Sigmoid colon (tissue), 7 donors: ENCODE results near the gene OSER1. TPM values are rescaled to one million over a fixed set of nuclear protein-coding genes. Genes with fewer than 3 reads are reported as not detected.

ENCODE experiments used
- DNase-seq: peaks from one replicate; pipeline ENCODE4 v3.0.0-alpha.2; 2019
- H3K27ac ChIP-seq, 4 donors: fragments of 200-600 bp; sonication (generic); one replicate each; pipeline ENCODE4 v1.5.1; 2016 to 2019; ENCODE audit warnings: mild to moderate bottlenecking in 1 of 4
- H3K27me3 ChIP-seq, 3 donors: fragments of 200-600 bp; sonication (generic); one replicate each; pipeline ENCODE4 v1.5.1; 2019; ENCODE audit warnings: mild to moderate bottlenecking in 1 of 3
- H3K36me3 ChIP-seq, 4 donors: fragments of 200-600 bp; sonication (generic); one replicate each; pipeline ENCODE4 v1.5.1; 2016 to 2019
- H3K4me1 ChIP-seq, 4 donors: fragments of 200-600 bp; sonication (generic); one replicate each; pipeline ENCODE4 v1.5.1; 2017 to 2019
- H3K4me3 ChIP-seq, 4 donors: fragments of 200-600 bp; sonication (generic); one replicate each; pipeline ENCODE4 v1.5.1; 2017 to 2019; ENCODE audit warnings: mild to moderate bottlenecking in 2 of 4, moderate library complexity in 1 of 4
- H3K9me3 ChIP-seq, 4 donors: fragments of 200-600 bp in 3 of 4; sonication (generic) in 3 of 4; one replicate each; pipeline versions ENCODE4 v1.5.1 to v1.6.1; 2013 to 2019
- CTCF ChIP-seq, 4 experiments: fragments of 450-650 bp in 3 of 4; fragments of 200-600 bp in 1 of 4; IDR thresholded peaks; one replicate each; pipeline ENCODE4 v1.5.1; 2016 to 2019; ENCODE audit warnings: antibody characterized with exemption in 4 of 4, mild to moderate bottlenecking in 3 of 4, moderate library complexity in 2 of 4
- EP300 ChIP-seq, 4 donors: sonication (generic); formaldehyde crosslinking; IDR thresholded peaks; one replicate each; pipeline ENCODE4 v1.6.1; 2017; ENCODE audit warnings: antibody characterized with exemption in 4 of 4
- POLR2A ChIP-seq, 2 donors: fragments of 450-650 bp; IDR thresholded peaks; one replicate each; pipeline ENCODE4 v1.6.1; 2016; ENCODE audit warnings: antibody characterized with exemption in 2 of 2, mild to moderate bottlenecking in 2 of 2, moderate library complexity in 2 of 2
- POLR2AphosphoS5 ChIP-seq, 4 donors: sonication (generic); formaldehyde crosslinking; IDR thresholded peaks; one replicate each; pipeline ENCODE4 v1.6.1; 2017; ENCODE audit warnings: antibody characterized with exemption in 4 of 4
- WGBS, 2 donors: extraction: QIAGEN DNeasy Blood & Tissue Kit; methylation state at CpG; one replicate each; pipeline ENCODE4 v1.1.7; 2013; 5-methylcytosine and 5-hydroxymethylcytosine counted together
- intact Hi-C: fragments of 100-400 bp; cut with DNase I; formaldehyde crosslinking; loops from one replicate; pipeline ENCODE4 v1.15.1; 2023
- polyA plus RNA-seq, 3 donors: library from polyadenylated mRNA; stranded (reverse); fragments of 200-250 nt; gene quantifications; one replicate each; pipeline ENCODE4 v1.2.3, GENCODE V29; 2013
- total RNA-seq, 4 donors: library from RNA; depleted of rRNA; stranded (reverse); fragments of >200 nt; gene quantifications; one replicate each; pipeline ENCODE4 v1.1.0, GENCODE V29; 2016
- donor health status: healthy with polysubstance abuse.
- donor health status: Bipolar disorder and iron deficiency.
- donor health status: healthy.

The OSER1 gene
- total and polyA plus RNA-seq, 7 donors: 28.5 to 90.5 (median 47.4) TPM

GRCh38 chr20:44203161-44203560 is 7.4 kb downstream of the OSER1 start:
- H3K27me3 ChIP-seq: no peaks in the 10 kb centered on the region
- no peak overlapping the region for H3K4me3 ChIP-seq
- DNase-seq: no peak
- WGBS, 2 donors: 72 to 98% methylated on average over 2 of the region's 2 CpGs
- no peaks in the 10 kb centered on the region for H3K9me3 ChIP-seq
- H3K36me3 ChIP-seq: peaks cover 7 to 71% (median 29%) of the 10 kb centered on the region in 4 donors
- peak overlapping the region; percentile 78 to 98 (median 80) for H3K27ac ChIP-seq
- peaks cover 0 to 70% (median 43%) of the 10 kb centered on the region in 4 donors for H3K4me1 ChIP-seq
- TF ChIP-seq POLR2AphosphoS5 (IDR thresholded peaks at IDR 0.05) (peak in 3 of 4 donors; percentile 62 to 67 (median 64)), EP300 (IDR thresholded peaks at IDR 0.05) (peak in 3 of 4 donors; percentile 23 to 51 (median 37)), CTCF (IDR thresholded peaks at IDR 0.05) (no peak)
- intact Hi-C loops: no loop called here

GRCh38 chr20:44200983-44201382 is 9.6 kb downstream of the OSER1 start:
- Histone ChIP-seq H3K4me3 (no peak overlapping the region), H3K27ac (peak overlapping the region; percentile 78 to 98 (median 80)), H3K36me3 (peaks cover 22 to 85% (median 39%) of the 10 kb centered on the region in 4 donors), H3K27me3 (no peaks in the 10 kb centered on the region), H3K4me1 (peaks cover 0 to 58% (median 33%) of the 10 kb centered on the region in 4 donors), H3K9me3 (no peaks in the 10 kb centered on the region)
- TF ChIP-seq CTCF (IDR thresholded peaks at IDR 0.05) (no peak), POLR2A (IDR thresholded peaks at IDR 0.05) (no peak), POLR2AphosphoS5 (IDR thresholded peaks at IDR 0.05) (no peak), EP300 (IDR thresholded peaks at IDR 0.05) (no peak)
- DNase-seq: no peak
- 48 to 90% methylated on average over 2 of the region's 2 CpGs for WGBS, 2 donors
- intact Hi-C loops: no loop called here

GRCh38 chr20:44200371-44200770 is 10.2 kb downstream of the OSER1 start:
- Histone ChIP-seq H3K36me3 (peaks cover 22 to 84% (median 37%) of the 10 kb centered on the region in 4 donors), H3K27ac (peak overlapping the region in 3 of 4 donors; percentile 13 to 81 (median 80)), H3K4me3 (no peak overlapping the region), H3K27me3 (no peaks in the 10 kb centered on the region), H3K9me3 (no peaks in the 10 kb centered on the region), H3K4me1 (peaks cover 0 to 58% (median 33%) of the 10 kb centered on the region in 4 donors)
- intact Hi-C loops: no loop called here
- no peak for TF ChIP-seq POLR2AphosphoS5 (IDR thresholded peaks at IDR 0.05)
- TF ChIP-seq CTCF (IDR thresholded peaks at IDR 0.05): no peak
- TF ChIP-seq POLR2A (IDR thresholded peaks at IDR 0.05): no peak
- no peak for TF ChIP-seq EP300 (IDR thresholded peaks at IDR 0.05)
- DNase-seq: no peak
- 84 to 89% methylated on average over 4 of the region's 4 CpGs for WGBS, 2 donors

GRCh38 chr20:44199877-44200276 is 10.7 kb downstream of the OSER1 start:
- no peak for DNase-seq
- WGBS, 2 donors: 94% methylated on average over 4 of the region's 4 CpGs
- Histone ChIP-seq H3K9me3 (no peaks in the 10 kb centered on the region), H3K27ac (peak overlapping the region in 3 of 4 donors; percentile 13 to 81 (median 80)), H3K4me1 (peaks cover 0 to 53% (median 32%) of the 10 kb centered on the region in 4 donors), H3K27me3 (no peaks in the 10 kb centered on the region), H3K36me3 (peaks cover 22 to 79% (median 37%) of the 10 kb centered on the region in 4 donors), H3K4me3 (no peak overlapping the region)
- intact Hi-C loops: loop anchor here (10.0 kb wide), 2 partner anchors 185 to 435 kb away; no protein-coding TSS in a partner anchor
- TF ChIP-seq POLR2A (IDR thresholded peaks at IDR 0.05) (no peak), POLR2AphosphoS5 (IDR thresholded peaks at IDR 0.05) (no peak), EP300 (IDR thresholded peaks at IDR 0.05) (no peak), CTCF (IDR thresholded peaks at IDR 0.05) (no peak)

GRCh38 chr20:44198872-44199271 is 11.7 kb downstream of the OSER1 start:
- peak overlapping the region in 1 of 4 donors; percentile 16 for H3K27ac ChIP-seq
- no peak for DNase-seq
- intact Hi-C loops: loop anchor here (10.0 kb wide), 2 partner anchors 184 to 434 kb away; no protein-coding TSS in a partner anchor

More at GRCh38 chr20:44198872-44199271, 11.7 kb downstream of the OSER1 start:
- Histone ChIP-seq H3K27me3 (no peaks in the 10 kb centered on the region), H3K9me3 (no peaks in the 10 kb centered on the region), H3K4me3 (no peak overlapping the region), H3K4me1 (peaks cover 0 to 43% (median 22%) of the 10 kb centered on the region in 4 donors), H3K36me3 (peaks cover 22 to 74% (median 37%) of the 10 kb centered on the region in 4 donors)
- WGBS, 2 donors: 79 to 90% methylated on average over 4 of the region's 4 CpGs
- TF ChIP-seq CTCF (IDR thresholded peaks at IDR 0.05): no peak
- TF ChIP-seq POLR2A (IDR thresholded peaks at IDR 0.05): no peak
- TF ChIP-seq POLR2AphosphoS5 (IDR thresholded peaks at IDR 0.05): no peak
